Measurements from ENCODE around the gene IGSF21. TPM values are rescaled to one million over a fixed set of nuclear protein-coding genes. Genes with fewer than 3 reads are reported as not detected.

IGSF21 gene
- total and polyA plus RNA-seq, 3 experiments from 2014 or later, result not detected

GRCh38 chr1:18072066-18072465, 35.5 kb upstream of the IGSF21 start:
- Mint-ChIP-seq H3K4me3 (peak overlapping the region in 1 of 7 donors; percentile 35), H3K9me3 (no peaks in the 10 kb centered on the region), H3K36me3 (no peaks in the 10 kb centered on the region), H3K27ac (no peak overlapping the region), H3K27me3 (peaks cover 3 to 4% of the 10 kb centered on the region in 2 donors), H3K4me1 (peaks cover 0 to 9% (median 0%) of the 10 kb centered on the region in 3 donors)
- H3K4me3 ChIP-seq (ENCODE audit: low read length), result no peak overlapping the region
- H3K9me3 ChIP-seq (ENCODE audit: low read length), result no peaks in the 10 kb centered on the region
- no peaks in the 10 kb centered on the region for H3K36me3 ChIP-seq (ENCODE audit: insufficient read depth, low read length)
- DNase-seq, result no peak
- POLR2A ChIA-PET, result no interaction called here
- H3K4me1 ChIP-seq (ENCODE audit: insufficient read depth, low read length), result peaks cover 11% of the 10 kb centered on the region
- H3K27me3 ChIP-seq (ENCODE audit: insufficient read depth, low read length, poor library complexity, severe bottlenecking), result no peaks in the 10 kb centered on the region
- H3K27ac ChIP-seq (ENCODE audit: low read depth, low read length), result no peak overlapping the region
- CTCF ChIA-PET, result no interaction called here

GRCh38 chr1:18073066-18073642, 34.4 kb upstream of the IGSF21 start:
- H3K9me3 ChIP-seq (ENCODE audit: low read length), result no peaks in the 10 kb centered on the region
- no peak for DNase-seq
- Mint-ChIP-seq H3K4me3 (no peak overlapping the region), H3K9me3 (no peaks in the 10 kb centered on the region), H3K27ac (no peak overlapping the region), H3K4me1 (peaks cover 0 to 4% (median 0%) of the 10 kb centered on the region in 3 donors), H3K27me3 (peaks cover 3 to 6% of the 10 kb centered on the region in 2 donors), H3K36me3 (no peaks in the 10 kb centered on the region)
- H3K36me3 ChIP-seq (ENCODE audit: insufficient read depth, low read length), result no peaks in the 10 kb centered on the region
- H3K4me1 ChIP-seq (ENCODE audit: insufficient read depth, low read length), result peaks cover 5% of the 10 kb centered on the region
- ChIA-PET POLR2A (no interaction called here), CTCF (no interaction called here)
- H3K4me3 ChIP-seq (ENCODE audit: low read length), result no peak overlapping the region
- H3K27me3 ChIP-seq (ENCODE audit: insufficient read depth, low read length, poor library complexity, severe bottlenecking), result no peaks in the 10 kb centered on the region
- no peak overlapping the region for H3K27ac ChIP-seq (ENCODE audit: low read depth, low read length)

- POLR2A ChIA-PET, result no interaction called here
These were observed 29.9 kb upstream of the IGSF21 start for GRCh38 chr1:18077657-18078215.

GRCh38 chr1:18079941-18080735, 27.5 kb upstream of the IGSF21 start:
- Mint-ChIP-seq H3K27ac (no peak overlapping the region), H3K4me1 (no peaks in the 10 kb centered on the region), H3K9me3 (no peaks in the 10 kb centered on the region), H3K27me3 (peaks cover 6 to 13% of the 10 kb centered on the region in 2 donors), H3K4me3 (no peak overlapping the region), H3K36me3 (no peaks in the 10 kb centered on the region)
- Histone ChIP-seq H3K4me3 (ENCODE audit: low read length) (no peak overlapping the region), H3K27ac (ENCODE audit: low read depth, low read length) (no peak overlapping the region), H3K27me3 (ENCODE audit: insufficient read depth, low read length, poor library complexity, severe bottlenecking) (no peaks in the 10 kb centered on the region), H3K9me3 (ENCODE audit: low read length) (no peaks in the 10 kb centered on the region), H3K36me3 (ENCODE audit: insufficient read depth, low read length) (no peaks in the 10 kb centered on the region), H3K4me1 (ENCODE audit: insufficient read depth, low read length) (no peaks in the 10 kb centered on the region)
- ChIA-PET POLR2A (no interaction called here), CTCF (no interaction called here)
- no peak for DNase-seq

More at GRCh38 chr1:18077657-18078215, 29.9 kb upstream of the IGSF21 start:
- Histone ChIP-seq H3K9me3 (ENCODE audit: low read length) (no peaks in the 10 kb centered on the region), H3K27ac (ENCODE audit: low read depth, low read length) (no peak overlapping the region), H3K27me3 (ENCODE audit: insufficient read depth, low read length, poor library complexity, severe bottlenecking) (no peaks in the 10 kb centered on the region), H3K4me3 (ENCODE audit: low read length) (no peak overlapping the region), H3K4me1 (ENCODE audit: insufficient read depth, low read length) (no peaks in the 10 kb centered on the region), H3K36me3 (ENCODE audit: insufficient read depth, low read length) (no peaks in the 10 kb centered on the region)
- H3K4me3 Mint-ChIP-seq, result no peak overlapping the region
- CTCF ChIA-PET, result no interaction called here
- peaks cover 6 to 17% of the 10 kb centered on the region in 2 donors for H3K27me3 Mint-ChIP-seq
- H3K9me3 Mint-ChIP-seq, result no peaks in the 10 kb centered on the region
- no peaks in the 10 kb centered on the region for H3K36me3 Mint-ChIP-seq
- no peaks in the 10 kb centered on the region for H3K4me1 Mint-ChIP-seq
- DNase-seq, result no peak
- no peak overlapping the region for H3K27ac Mint-ChIP-seq

GRCh38 chr1:18085387-18086074, 22.1 kb upstream of the IGSF21 start:
- no peaks in the 10 kb centered on the region for H3K36me3 ChIP-seq (ENCODE audit: insufficient read depth, low read length)
- Mint-ChIP-seq H3K4me1 (no peaks in the 10 kb centered on the region), H3K27ac (no peak overlapping the region), H3K9me3 (no peaks in the 10 kb centered on the region), H3K4me3 (no peak overlapping the region), H3K27me3 (peaks cover 7 to 16% of the 10 kb centered on the region in 2 donors), H3K36me3 (no peaks in the 10 kb centered on the region)
- H3K4me1 ChIP-seq (ENCODE audit: insufficient read depth, low read length), result no peaks in the 10 kb centered on the region
- DNase-seq, result no peak
- no peaks in the 10 kb centered on the region for H3K9me3 ChIP-seq (ENCODE audit: low read length)
- ChIA-PET POLR2A (no interaction called here), CTCF (no interaction called here)
- no peaks in the 10 kb centered on the region for H3K27me3 ChIP-seq (ENCODE audit: insufficient read depth, low read length, poor library complexity, severe bottlenecking)
- no peak overlapping the region for H3K4me3 ChIP-seq (ENCODE audit: low read length)
- H3K27ac ChIP-seq (ENCODE audit: low read depth, low read length), result no peak overlapping the region

- ChIA-PET CTCF (no interaction called here), POLR2A (no interaction called here)
- Histone ChIP-seq H3K27me3 (ENCODE audit: insufficient read depth, low read length, poor library complexity, severe bottlenecking) (no peaks in the 10 kb centered on the region), H3K27ac (ENCODE audit: low read depth, low read length) (no peak overlapping the region), H3K36me3 (ENCODE audit: insufficient read depth, low read length) (no peaks in the 10 kb centered on the region), H3K4me1 (ENCODE audit: insufficient read depth, low read length) (no peaks in the 10 kb centered on the region), H3K4me3 (ENCODE audit: low read length) (no peak overlapping the region), H3K9me3 (ENCODE audit: low read length) (no peaks in the 10 kb centered on the region)
- no peak overlapping the region for H3K27ac Mint-ChIP-seq
- H3K36me3 Mint-ChIP-seq, result no peaks in the 10 kb centered on the region
- no peak for DNase-seq
- no peaks in the 10 kb centered on the region for H3K4me1 Mint-ChIP-seq
- H3K27me3 Mint-ChIP-seq, result peaks cover 18 to 20% of the 10 kb centered on the region in 2 donors
- H3K4me3 Mint-ChIP-seq, result no peak overlapping the region
- H3K9me3 Mint-ChIP-seq, result no peaks in the 10 kb centered on the region
These were observed 19.5 kb upstream of the IGSF21 start for GRCh38 chr1:18088077-18088594.

- no peaks in the 10 kb centered on the region for H3K4me1 Mint-ChIP-seq
- POLR2A ChIA-PET, result no interaction called here
- CTCF ChIA-PET, result no interaction called here
- H3K9me3 ChIP-seq (ENCODE audit: low read length), result no peaks in the 10 kb centered on the region
- H3K27ac ChIP-seq (ENCODE audit: low read depth, low read length), result no peak overlapping the region
- H3K27me3 ChIP-seq (ENCODE audit: insufficient read depth, low read length, poor library complexity, severe bottlenecking), result no peaks in the 10 kb centered on the region
- no peaks in the 10 kb centered on the region for H3K36me3 ChIP-seq (ENCODE audit: insufficient read depth, low read length)
- no peaks in the 10 kb centered on the region for H3K36me3 Mint-ChIP-seq
- H3K27ac Mint-ChIP-seq, result peak overlapping the region in 1 of 8 donors; percentile 89
- no peak overlapping the region for H3K4me3 Mint-ChIP-seq
- no peaks in the 10 kb centered on the region for H3K4me1 ChIP-seq (ENCODE audit: insufficient read depth, low read length)
- H3K4me3 ChIP-seq (ENCODE audit: low read length), result no peak overlapping the region
- peaks cover 0 to 2% (median 0%) of the 10 kb centered on the region in 5 donors for H3K9me3 Mint-ChIP-seq
- peaks cover 18 to 26% of the 10 kb centered on the region in 2 donors for H3K27me3 Mint-ChIP-seq
- DNase-seq, result no peak
These were observed 18.1 kb upstream of the IGSF21 start for GRCh38 chr1:18089488-18089887.

- Histone ChIP-seq H3K4me1 (ENCODE audit: insufficient read depth, low read length) (no peaks in the 10 kb centered on the region), H3K4me3 (ENCODE audit: low read length) (no peak overlapping the region), H3K27me3 (ENCODE audit: insufficient read depth, low read length, poor library complexity, severe bottlenecking) (no peaks in the 10 kb centered on the region), H3K36me3 (ENCODE audit: insufficient read depth, low read length) (no peaks in the 10 kb centered on the region), H3K27ac (ENCODE audit: low read depth, low read length) (no peak overlapping the region), H3K9me3 (ENCODE audit: low read length) (no peaks in the 10 kb centered on the region)
- no peaks in the 10 kb centered on the region for H3K4me1 Mint-ChIP-seq
- peaks cover 0 to 2% (median 2%) of the 10 kb centered on the region in 5 donors for H3K9me3 Mint-ChIP-seq
- no peak overlapping the region for H3K27ac Mint-ChIP-seq
- no peak overlapping the region for H3K4me3 Mint-ChIP-seq
- no peaks in the 10 kb centered on the region for H3K36me3 Mint-ChIP-seq
- ChIA-PET CTCF (no interaction called here), POLR2A (no interaction called here)
- no peak for DNase-seq
- H3K27me3 Mint-ChIP-seq, result peaks cover 20 to 26% of the 10 kb centered on the region in 2 donors
These were observed 17.0 kb upstream of the IGSF21 start for GRCh38 chr1:18090636-18091035.

All from CD8-positive, alpha-beta memory T cell (primary cell).